Measurements from ENCODE around the gene DYRK1B. TPM values are rescaled to one million over a fixed set of nuclear protein-coding genes. Genes with fewer than 3 reads are reported as not detected.

DYRK1B gene
- total RNA-seq, 4 donors from 2014 or later: 15.6 to 31.2 (median 22.6) TPM

- H3K4me3 ChIP-seq (replicated peaks in 1 of 3): no peak overlapping the region
- no peaks in the 10 kb centered on the region for H3K27me3 ChIP-seq
- intact Hi-C loops (cut with DNase I): no loop called here
- peaks cover 77 to 94% of the 10 kb centered on the region in 2 donors for H3K36me3 ChIP-seq
- no peaks in the 10 kb centered on the region for H3K4me1 ChIP-seq
- H3K9me3 ChIP-seq: no peaks in the 10 kb centered on the region
- TF ChIP-seq POLR2A (IDR thresholded peaks at IDR 0.05) (no peak), CTCF (IDR thresholded peaks at IDR 0.05) (no peak)
- WGBS, 2 donors: 98 to 100% methylated on average over 2 of the region's 2 CpGs
- H3K27ac ChIP-seq: no peak overlapping the region
- no peak for DNase-seq
These were observed 33.2 kb upstream of the DYRK1B start for GRCh38 chr19:39867133-39867532.

GRCh38 chr19:39865953-39866352 is 32.0 kb upstream of the DYRK1B start:
- intact Hi-C loops (cut with DNase I): no loop called here
- Histone ChIP-seq H3K9me3 (no peaks in the 10 kb centered on the region), H3K27me3 (no peaks in the 10 kb centered on the region), H3K27ac (no peak overlapping the region), H3K36me3 (peaks cover 70 to 82% of the 10 kb centered on the region in 2 donors), H3K4me1 (no peaks in the 10 kb centered on the region), H3K4me3 (replicated peaks in 1 of 3) (no peak overlapping the region)
- TF ChIP-seq CTCF (IDR thresholded peaks at IDR 0.05) (no peak), POLR2A (IDR thresholded peaks at IDR 0.05) (no peak)
- WGBS, 2 donors: 92 to 97% methylated on average over 5 of the region's 5 CpGs
- no peak for DNase-seq

DNA sequence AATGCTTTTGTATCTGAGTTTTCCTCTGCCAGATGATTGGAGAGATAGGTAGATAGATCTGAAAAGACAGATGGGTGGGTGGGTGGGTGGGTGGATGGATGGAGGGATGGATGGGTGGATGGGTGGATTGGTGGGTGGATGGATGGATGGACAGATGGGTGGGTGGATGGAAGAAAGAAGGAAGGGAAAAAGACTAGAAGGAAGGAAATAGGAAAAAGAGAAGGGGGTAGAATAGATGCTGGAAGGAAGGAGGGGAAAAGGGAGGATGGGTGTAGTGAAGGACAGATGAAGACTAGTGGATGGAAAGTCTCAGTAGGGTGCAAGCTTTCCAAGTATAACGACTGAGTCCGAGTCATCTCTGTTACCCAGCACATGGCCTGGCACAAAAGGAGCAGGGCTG is 31.2 kb upstream of the DYRK1B start:
- Histone ChIP-seq H3K9me3 (no peaks in the 10 kb centered on the region), H3K27me3 (no peaks in the 10 kb centered on the region), H3K4me3 (replicated peaks in 1 of 3) (no peak overlapping the region), H3K36me3 (peaks cover 67 to 75% of the 10 kb centered on the region in 2 donors), H3K27ac (no peak overlapping the region), H3K4me1 (no peaks in the 10 kb centered on the region)
- DNase-seq: no peak
- WGBS, 2 donors: 91 to 92% methylated on average over 2 of the region's 2 CpGs
- intact Hi-C loops (cut with DNase I): no loop called here
- TF ChIP-seq CTCF (IDR thresholded peaks at IDR 0.05): no peak

- Histone ChIP-seq H3K4me1 (no peaks in the 10 kb centered on the region), H3K9me3 (no peaks in the 10 kb centered on the region), H3K27ac (no peak overlapping the region), H3K36me3 (peaks cover 57 to 64% of the 10 kb centered on the region in 2 donors), H3K4me3 (replicated peaks in 1 of 3) (no peak overlapping the region), H3K27me3 (no peaks in the 10 kb centered on the region)
- 89 to 91% methylated on average over 2 of the region's 2 CpGs for WGBS, 2 donors
- intact Hi-C loops (cut with DNase I): no loop called here
- no peak for TF ChIP-seq CTCF (IDR thresholded peaks at IDR 0.05)
- TF ChIP-seq POLR2A (IDR thresholded peaks at IDR 0.05): no peak
- DNase-seq: no peak
These were observed 30.2 kb upstream of the DYRK1B start for GRCh38 chr19:39864118-39864517.

DNA sequence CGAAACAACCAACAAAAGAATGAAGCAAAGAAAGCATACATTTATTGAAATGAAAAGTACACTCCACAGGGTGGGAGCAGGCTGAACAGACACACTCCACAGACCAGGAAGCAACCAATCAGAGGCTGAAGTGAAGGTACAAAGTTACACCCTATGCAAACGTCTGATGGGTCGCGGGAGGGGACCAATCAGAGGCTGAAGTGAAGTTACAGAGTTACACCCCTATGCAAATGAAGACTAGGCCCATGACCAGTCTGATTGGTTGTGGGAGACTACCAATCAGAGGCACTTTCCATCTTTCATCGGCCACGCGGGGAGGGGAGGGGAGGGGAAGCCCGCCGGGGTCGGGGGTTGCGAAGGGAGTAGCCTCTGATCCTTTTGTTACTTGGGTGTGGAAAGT is 24.6 kb upstream of the DYRK1B start:
- no peak overlapping the region for H3K27ac ChIP-seq
- DNase-seq: no peak
- H3K36me3 ChIP-seq: peaks cover 9 to 16% of the 10 kb centered on the region in 2 donors
- no peaks in the 10 kb centered on the region for H3K9me3 ChIP-seq
- 44 to 66% methylated on average over 9 to 11 of the region's 11 CpGs for WGBS, 2 donors
- no peaks in the 10 kb centered on the region for H3K4me1 ChIP-seq
- intact Hi-C loops (cut with DNase I): no loop called here
- H3K4me3 ChIP-seq (replicated peaks in 1 of 3): no peak overlapping the region
- TF ChIP-seq POLR2A (IDR thresholded peaks at IDR 0.05) (no peak), CTCF (IDR thresholded peaks at IDR 0.05) (no peak)
- H3K27me3 ChIP-seq: no peaks in the 10 kb centered on the region

Data from thyroid gland (tissue), 4 donors.